ENCODE results near the gene NIFK. TPM values are rescaled to one million over a fixed set of nuclear protein-coding genes. Genes with fewer than 3 reads are reported as not detected.

The NIFK gene
- total and polyA plus RNA-seq, 2 of the 4 experiments (the other 2 are of a cell fraction), result 19.5 to 24.3 TPM

- Histone ChIP-seq H3K4me2 (ENCODE audit: low read depth, low read length) (no peak overlapping the region), H3K23ac (ENCODE audit: low read depth, low read length) (no peak overlapping the region), H3K27me3 (ENCODE audit: control insufficient read depth, insufficient read depth, low read length) (no peaks in the 10 kb centered on the region), H4K91ac (ENCODE audit: insufficient read depth, low read depth, low read length) (no peak overlapping the region), H2AK5ac (ENCODE audit: low read depth, low read length) (no peak overlapping the region), H3K18ac (ENCODE audit: low read depth, low read length) (no peak overlapping the region), H2BK120ac (ENCODE audit: low read depth, low read length) (no peak overlapping the region), H3K9me1 (ENCODE audit: insufficient read depth, low read length) (no peaks in the 10 kb centered on the region), H4K5ac (ENCODE audit: low read depth, low read length) (no peak overlapping the region), H3K9ac (ENCODE audit: low read depth, low read length) (no peak overlapping the region), H3K14ac (replicated peaks; ENCODE audit: low read depth, low read length) (no peak overlapping the region), H2AFZ (replicated peaks; ENCODE audit: low read length, poor library complexity) (no peak overlapping the region), H3K9me3 (ENCODE audit: control insufficient read depth, insufficient read depth, low read length) (no peaks in the 10 kb centered on the region), H3K4me3 (ENCODE audit: insufficient read depth, low read depth, low read length) (no peak overlapping the region), H2BK15ac (ENCODE audit: low read depth, low read length) (no peak overlapping the region), H3K36me3 (ENCODE audit: control insufficient read depth, insufficient read depth, low read length) (no peaks in the 10 kb centered on the region), H4K20me1 (ENCODE audit: insufficient read depth, low read length) (no peaks in the 10 kb centered on the region), H3K4ac (ENCODE audit: low read depth, low read length) (no peak overlapping the region), H3K79me1 (ENCODE audit: low read depth in 1 of 2, low read length in 2 of 2) (no peaks in the 10 kb centered on the region), H2BK5ac (ENCODE audit: low read depth, low read length, poor library complexity, severe bottlenecking) (no peak overlapping the region), H3K27ac (ENCODE audit: insufficient read depth, low read length) (no peak overlapping the region), H2BK20ac (ENCODE audit: low read depth, low read length) (no peak overlapping the region), H3K56ac (ENCODE audit: extremely low read depth, insufficient read depth, low read length) (no peak overlapping the region), H2AK9ac (replicated peaks; ENCODE audit: low read depth, low read length, poor library complexity) (no peak overlapping the region), H3K4me1 (ENCODE audit: control insufficient read depth, insufficient read depth, low read length) (no peaks in the 10 kb centered on the region), H4K8ac (ENCODE audit: low read depth in 2 of 2, low read length in 2 of 2) (peak overlapping the region in 1 of 2 experiments; percentile 68; a peak in 3 of 4 replicates)
- in situ Hi-C loops (cut with MboI; ENCODE audit: low sequenced_read_pairs), result loop anchor here (25.0 kb wide), 1 partner anchor 661 kb away; no protein-coding TSS in a partner anchor
- dilution Hi-C loops (cut with HindIII; ENCODE audit: low sequenced_read_pairs, unreplicated experiment), result no loop called here
- intact Hi-C loops (cut with micrococcal nuclease), result loop anchor here (1.0 to 10.0 kb wide), 2 partner anchors 217 to 653 kb away; no protein-coding TSS in a partner anchor
- CTCF ChIA-PET, result interaction anchor here (0.6 kb wide), 1 partner anchor 12 kb away, joined by 3 read pairs; the partner anchor contains the start of gene NIFK
- POLR2A ChIA-PET (ENCODE audit: unreplicated experiment), result no interaction called here
- TF ChIP-seq SMC3 (IDR thresholded peaks at IDR 0.05; ENCODE audit: low read depth, low read length) (peak; percentile 56), RAD21 (IDR thresholded peaks at IDR 0.05; ENCODE audit: low read length) (peak; percentile 63), CTCF (conservative IDR thresholded peaks at IDR 0.05; ENCODE audit: low read depth, low read length) (peak; percentile 61), MAFK (IDR thresholded peaks at IDR 0.05; ENCODE audit: low read depth, low read length) (no peak)
- ATAC-seq (ENCODE audit: low read depth) (peak; percentile 90), DNase-seq (peak; percentile 51)
- BruUV-seq (replicated peaks), result no TSS peak
- no CpG with 5 or more reads among the region's 4 CpGs for WGBS, 2 experiments (ENCODE audit: extremely low coverage in 2 of 2, insufficient read length in 1 of 2)
Observed at GRCh38 chr2:121748202-121748601, 11.5 kb upstream of the NIFK start.
